ENCODE measurements around the gene FERMT2.

- TF ChIP-seq CTCF (IDR thresholded peaks at IDR 0.05; ENCODE audit: insufficient read depth, low read depth, low read length) (no peak), EZH2 (IDR thresholded peaks at IDR 0.05; ENCODE audit: insufficient read depth, low read length) (no peak)
Measured at GRCh38 chr14:52860910-52861309, 89.9 kb downstream of the FERMT2 start.
